ENCODE data around the gene ZBTB11.

- TF ChIP-seq POLR2AphosphoS5 (IDR thresholded peaks at IDR 0.05; ENCODE audit: borderline replicate concordance, low read depth, low read length) (no peak), EZH2 (IDR thresholded peaks at IDR 0.05) (no peak)
These were observed 30.2 kb downstream of the ZBTB11 start for GRCh38 chr3:101646726-101647125.

All from SK-N-MC (cell line).